HCT116 (cell line): ENCODE measurements around the gene G0S2. TPM values are rescaled to one million over a fixed set of nuclear protein-coding genes. Genes with fewer than 3 reads are reported as not detected.

Experiments used
- ATAC-seq: fragments of 200-7000 bp; cut with Tn5 transposase; 2 replicates; pipeline ENCODE4 v1.9.1; 2020; ENCODE audit warnings: mild to moderate bottlenecking, moderate library complexity
- BruUV-seq: library from RNA; stranded (reverse); fragments of 400-500 nt; replicated peaks from 2 replicates; lab custom pipeline; 2021; lab: Mats Ljungman, UMichigan
- CTCF ChIA-PET: fragments of 300-600 bp; sonication (Branson Sonifier 250); formaldehyde crosslinking; loops from one replicate; lab custom pipeline; 2021; ENCODE audit warnings: antibody characterized with exemption; lab: Charles Lee
- POLR2A ChIA-PET: fragments of 300-600, 350-600 bp; sonication (Branson Sonifier 250); formaldehyde crosslinking; loops from one replicate; lab custom pipeline; 2021; ENCODE audit warnings: antibody characterized with exemption; lab: Charles Lee
- RAD21 ChIA-PET, 2 experiments: fragments of 300-600 bp; sonication (Branson Sonifier 250); formaldehyde crosslinking; loops; one replicate each; lab custom pipeline; 2023; ENCODE audit warnings: low total read pairs in 2 of 2; ENCODE audit not compliant: uncharacterized antibody in 2 of 2, unreplicated experiment in 2 of 2, low non-redundant PET in 1 of 2; lab: Charles Lee
- DNase-seq: peaks from one replicate; pipeline ENCODE4 v3.0.0-alpha.2; 2010; ENCODE audit warnings: low read depth, low spot score
- H2AFZ ChIP-seq: fragments of 200-600 bp; shearing (Covaris generic), sonication (generic); 2 replicates; pipeline ENCODE4 v1.6.1; 2017; ENCODE audit warnings: low read depth, mixed run types, mixed read lengths, antibody characterized with exemption, low read length; ENCODE audit not compliant: poor library complexity, severe bottlenecking
- H3K27ac ChIP-seq: 2 replicates; pipeline ENCODE4 v1.5.1; 2012; ENCODE audit warnings: low read depth, low read length
- H3K27me3 ChIP-seq: fragments of 200-600 bp; sonication (generic); 2 replicates; pipeline ENCODE4 v1.6.1; 2016; ENCODE audit warnings: mixed run types, low read length, mixed read lengths; ENCODE audit not compliant: insufficient read depth
- H3K36me3 ChIP-seq, 2 experiments: fragments of 200-500 bp in 1 of 2; fragments of 200-600 bp in 1 of 2; sonication (Bioruptor generic) in 1 of 2; sonication (generic) in 1 of 2; 2 replicates each; pipeline versions ENCODE4 v1.5.1 to v1.6.1; 2014 to 2016; ENCODE audit warnings: low read length in 2 of 2, inconsistent platforms in 1 of 2, mixed read lengths in 1 of 2, mixed run types in 1 of 2; ENCODE audit not compliant: insufficient read depth in 2 of 2, control insufficient read depth in 1 of 2
- H3K4me1 ChIP-seq, 2 experiments: fragments of 200-600 bp in 1 of 2; sonication (generic) in 1 of 2; 2 replicates each; pipeline versions ENCODE4 v1.5.1 to v1.6.1; 2012 to 2017; ENCODE audit warnings: low read length in 2 of 2, inconsistent platforms in 1 of 2, mild to moderate bottlenecking in 1 of 2, mixed read lengths in 1 of 2, mixed run types in 1 of 2, moderate library complexity in 1 of 2; ENCODE audit not compliant: insufficient read depth in 2 of 2, control insufficient read depth in 1 of 2
- H3K4me2 ChIP-seq: fragments of 200-600 bp; sonication (generic); 2 replicates; pipeline ENCODE4 v1.6.1; 2017; ENCODE audit warnings: mixed run types, low read length, mixed read lengths
- H3K4me3 ChIP-seq, 2 experiments: fragments of 200-600 bp in 1 of 2; sonication (generic) in 1 of 2; replicated peaks in 1 of 2; 2 replicates each; pipeline ENCODE4 v1.5.1; 2011 to 2016; ENCODE audit warnings: low read length in 2 of 2, control low read depth in 1 of 2, low read depth in 1 of 2, mild to moderate bottlenecking in 1 of 2, mixed read lengths in 1 of 2, mixed run types in 1 of 2
- H3K79me2 ChIP-seq: fragments of 200-600 bp; sonication (generic); 2 replicates; pipeline ENCODE4 v1.6.1; 2017; ENCODE audit warnings: mild to moderate bottlenecking, mixed run types, low read length, moderate library complexity, mixed read lengths; ENCODE audit not compliant: insufficient read depth
- H3K9ac ChIP-seq: fragments of 200-600 bp; sonication (generic); 2 replicates; pipeline ENCODE4 v1.6.1; 2016; ENCODE audit warnings: low read length, mixed read lengths
- H3K9me2 ChIP-seq: fragments of 200-600 bp; sonication (generic), shearing (Covaris generic); 2 replicates; pipeline ENCODE4 v1.6.1; 2017; ENCODE audit warnings: mixed run types, mild to moderate bottlenecking, moderate library complexity; ENCODE audit not compliant: insufficient read depth
- H3K9me3 ChIP-seq, 2 experiments: fragments of 200-500 bp in 1 of 2; fragments of 200-600 bp in 1 of 2; sonication (Bioruptor generic) in 1 of 2; sonication (generic) in 1 of 2; 2 replicates each; pipeline ENCODE4 v1.6.1; 2014 to 2017; ENCODE audit warnings: low read length in 2 of 2, mixed read lengths in 2 of 2, inconsistent platforms in 1 of 2, low read depth in 1 of 2, mild to moderate bottlenecking in 1 of 2, mixed run types in 1 of 2, moderate library complexity in 1 of 2; ENCODE audit not compliant: control insufficient read depth in 1 of 2, insufficient read depth in 1 of 2
- H4K20me1 ChIP-seq: fragments of 200-600 bp; sonication (generic), shearing (Covaris generic); 2 replicates; pipeline ENCODE4 v1.6.1; 2017; ENCODE audit warnings: mixed run types, mild to moderate bottlenecking, moderate library complexity; ENCODE audit not compliant: insufficient read depth
- CBX3 ChIP-seq: IDR thresholded peaks from 2 replicates; pipeline ENCODE4 v1.6.1; 2012; ENCODE audit warnings: low read depth
- CEBPB ChIP-seq: IDR thresholded peaks from 2 replicates; pipeline ENCODE4 v1.6.1; 2012; ENCODE audit warnings: low read depth
- EGR1 ChIP-seq: IDR thresholded peaks from 2 replicates; pipeline ENCODE4 v1.6.1; 2012; ENCODE audit warnings: low read depth
- ELF1 ChIP-seq: IDR thresholded peaks from 2 replicates; pipeline ENCODE4 v1.6.1; 2012; ENCODE audit warnings: low read depth, borderline replicate concordance
- EZH2 ChIP-seq: fragments of 200-600 bp; sonication (generic); IDR thresholded peaks from 2 replicates; pipeline ENCODE4 v1.6.1; 2017; ENCODE audit warnings: antibody characterized with exemption, mixed run types
- EZH2phosphoT487 ChIP-seq: fragments of 200-600 bp; IDR thresholded peaks from 2 replicates; pipeline ENCODE4 v1.6.1; 2018; ENCODE audit warnings: antibody characterized with exemption, borderline replicate concordance
- FOSL1 ChIP-seq: IDR thresholded peaks from 2 replicates; pipeline ENCODE4 v1.6.1; 2012; ENCODE audit warnings: low read depth
- JUND ChIP-seq: IDR thresholded peaks from 2 replicates; pipeline ENCODE4 v1.6.1; 2012
- RAD21 ChIP-seq: IDR thresholded peaks from 2 replicates; pipeline ENCODE4 v1.6.1; 2012; ENCODE audit warnings: low read depth, mild to moderate bottlenecking
- SIN3A ChIP-seq: IDR thresholded peaks from 2 replicates; pipeline ENCODE4 v1.6.1; 2012; ENCODE audit warnings: low read depth
- SP1 ChIP-seq: IDR thresholded peaks from 2 replicates; pipeline ENCODE4 v1.6.1; 2012; ENCODE audit warnings: low read depth
- SRF ChIP-seq: IDR thresholded peaks from 2 replicates; pipeline ENCODE4 v1.6.1; 2012; ENCODE audit warnings: low read depth
- TCF7L2 ChIP-seq: IDR thresholded peaks from 2 replicates; pipeline ENCODE4 v1.7.0; 2011; ENCODE audit warnings: borderline replicate concordance, inconsistent platforms; ENCODE audit not compliant: insufficient read depth, insufficient read length; ENCODE audit errors: extremely low read depth
- YY1 ChIP-seq: IDR thresholded peaks from 2 replicates; pipeline ENCODE4 v1.6.1; 2011; ENCODE audit warnings: low read length, low read depth, moderate library complexity, mild to moderate bottlenecking; ENCODE audit not compliant: insufficient replicate concordance; ENCODE audit errors: extremely low read depth
- ZFX ChIP-seq: fragments of 450-650 bp; IDR thresholded peaks from 2 replicates; pipeline ENCODE4 v1.6.1; 2017
- ZNF274 ChIP-seq: fragments of 200-500 bp; sonication (Bioruptor generic); IDR thresholded peaks from 2 replicates; pipeline ENCODE4 v1.6.1; 2014; ENCODE audit warnings: mild to moderate bottlenecking, low read depth, low read length, inconsistent platforms
- intact Hi-C: fragments of 100-400 bp; cut with micrococcal nuclease; formaldehyde crosslinking; loops from 2 replicates; pipeline ENCODE4 v1.10.0; 2022
- total RNA-seq: library from RNA; stranded (reverse); gene quantifications from one replicate; pipeline ENCODE4 v1.2.1, GENCODE V29; 2021; ENCODE audit not compliant: unreplicated experiment
- TF ChIP-seq, protein P1 (sequence below), 3 experiments: fragments of 200-600 bp in 1 of 3; sonication (generic) in 1 of 3; IDR thresholded peaks in 2 of 3; conservative IDR thresholded peaks in 1 of 3; 2 replicates each; pipeline ENCODE4 v1.5.1; 2012 to 2017; ENCODE audit warnings: low read depth in 2 of 3, low read length in 2 of 3, antibody characterized with exemption in 1 of 3, borderline replicate concordance in 1 of 3, control low read depth in 1 of 3, mild to moderate bottlenecking in 1 of 3, mixed read lengths in 1 of 3, mixed run types in 1 of 3, moderate library complexity in 1 of 3; ENCODE audit not compliant: insufficient read depth in 1 of 3
- TF ChIP-seq, protein P2 (sequence below): IDR thresholded peaks from 2 replicates; pipeline ENCODE4 v1.6.1; 2012; ENCODE audit warnings: low read depth
- TF ChIP-seq, protein P3 (sequence below): IDR thresholded peaks from 2 replicates; pipeline ENCODE4 v1.6.1; 2012

The G0S2 gene
- total RNA-seq, 1 experiment from 2014 or later = not detected

DNA sequence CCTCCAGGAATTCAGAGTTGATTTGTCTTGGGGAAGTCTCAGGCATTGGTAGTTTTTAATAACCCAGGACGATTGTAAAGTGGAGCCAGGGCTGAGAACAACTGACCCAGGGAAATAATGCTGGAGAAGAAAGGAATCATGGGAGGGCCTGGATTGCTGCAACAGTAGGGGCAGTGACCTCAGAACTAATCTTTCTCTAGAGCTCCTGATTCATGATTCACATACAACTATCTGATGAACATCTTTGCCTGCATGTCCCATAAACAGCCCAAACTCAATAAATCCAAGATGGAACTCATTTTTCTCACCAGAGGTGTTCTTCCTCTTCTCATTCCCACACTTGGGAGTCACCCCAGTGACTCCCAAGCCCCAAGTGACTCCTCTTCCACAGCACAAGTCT, 8.1 kb upstream of the G0S2 start:
- CTCF ChIA-PET = no interaction called here
- Histone ChIP-seq H3K27me3 (no peaks in the 10 kb centered on the region), H3K9me2 (no peaks in the 10 kb centered on the region), H3K4me1 (peaks cover 0 to 7% of the 10 kb centered on the region in 2 experiments; a peak in 1 of 4 replicates), H3K4me3 (no peak overlapping the region), H4K20me1 (no peaks in the 10 kb centered on the region), H3K27ac (no peak overlapping the region), H3K9me3 (no peaks in the 10 kb centered on the region), H2AFZ (no peak overlapping the region), H3K9ac (no peak overlapping the region), H3K4me2 (no peak overlapping the region), H3K79me2 (no peaks in the 10 kb centered on the region), H3K36me3 (no peaks in the 10 kb centered on the region)
- POLR2A ChIA-PET = interaction anchor here (1.3 kb wide), 1 partner anchor 18 kb away, joined by 4 read pairs; no protein-coding TSS in a partner anchor
- intact Hi-C loops = no loop called here
- no peak for ATAC-seq
- RAD21 ChIA-PET = no interaction called here
- no peak for DNase-seq
- no peak for TF ChIP-seq EZH2phosphoT487
- TF ChIP-seq SIN3A = no peak
- TF ChIP-seq, protein P1, sequence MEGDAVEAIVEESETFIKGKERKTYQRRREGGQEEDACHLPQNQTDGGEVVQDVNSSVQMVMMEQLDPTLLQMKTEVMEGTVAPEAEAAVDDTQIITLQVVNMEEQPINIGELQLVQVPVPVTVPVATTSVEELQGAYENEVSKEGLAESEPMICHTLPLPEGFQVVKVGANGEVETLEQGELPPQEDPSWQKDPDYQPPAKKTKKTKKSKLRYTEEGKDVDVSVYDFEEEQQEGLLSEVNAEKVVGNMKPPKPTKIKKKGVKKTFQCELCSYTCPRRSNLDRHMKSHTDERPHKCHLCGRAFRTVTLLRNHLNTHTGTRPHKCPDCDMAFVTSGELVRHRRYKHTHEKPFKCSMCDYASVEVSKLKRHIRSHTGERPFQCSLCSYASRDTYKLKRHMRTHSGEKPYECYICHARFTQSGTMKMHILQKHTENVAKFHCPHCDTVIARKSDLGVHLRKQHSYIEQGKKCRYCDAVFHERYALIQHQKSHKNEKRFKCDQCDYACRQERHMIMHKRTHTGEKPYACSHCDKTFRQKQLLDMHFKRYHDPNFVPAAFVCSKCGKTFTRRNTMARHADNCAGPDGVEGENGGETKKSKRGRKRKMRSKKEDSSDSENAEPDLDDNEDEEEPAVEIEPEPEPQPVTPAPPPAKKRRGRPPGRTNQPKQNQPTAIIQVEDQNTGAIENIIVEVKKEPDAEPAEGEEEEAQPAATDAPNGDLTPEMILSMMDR (IDR thresholded peaks at IDR 0.05 in 2 of 3, conservative IDR thresholded peaks at IDR 0.05 in 1 of 3; ENCODE audit: borderline replicate concordance in 1 of 3, insufficient read depth in 1 of 3, low read depth in 2 of 3, low read length in 2 of 3) = no peak
- TF ChIP-seq SRF = no peak
- TF ChIP-seq ELF1 = no peak
- no peak for TF ChIP-seq ZNF274
- TF ChIP-seq CEBPB = no peak
- TF ChIP-seq YY1 = no peak
- no peak for TF ChIP-seq JUND
- no peak for TF ChIP-seq TCF7L2
- no peak for TF ChIP-seq SP1
- no peak for TF ChIP-seq RAD21
- TF ChIP-seq CBX3 = no peak
- TF ChIP-seq ZFX = no peak
- no peak for TF ChIP-seq EZH2
- no peak for TF ChIP-seq EGR1
- no peak for TF ChIP-seq FOSL1
- TF ChIP-seq, protein P2, sequence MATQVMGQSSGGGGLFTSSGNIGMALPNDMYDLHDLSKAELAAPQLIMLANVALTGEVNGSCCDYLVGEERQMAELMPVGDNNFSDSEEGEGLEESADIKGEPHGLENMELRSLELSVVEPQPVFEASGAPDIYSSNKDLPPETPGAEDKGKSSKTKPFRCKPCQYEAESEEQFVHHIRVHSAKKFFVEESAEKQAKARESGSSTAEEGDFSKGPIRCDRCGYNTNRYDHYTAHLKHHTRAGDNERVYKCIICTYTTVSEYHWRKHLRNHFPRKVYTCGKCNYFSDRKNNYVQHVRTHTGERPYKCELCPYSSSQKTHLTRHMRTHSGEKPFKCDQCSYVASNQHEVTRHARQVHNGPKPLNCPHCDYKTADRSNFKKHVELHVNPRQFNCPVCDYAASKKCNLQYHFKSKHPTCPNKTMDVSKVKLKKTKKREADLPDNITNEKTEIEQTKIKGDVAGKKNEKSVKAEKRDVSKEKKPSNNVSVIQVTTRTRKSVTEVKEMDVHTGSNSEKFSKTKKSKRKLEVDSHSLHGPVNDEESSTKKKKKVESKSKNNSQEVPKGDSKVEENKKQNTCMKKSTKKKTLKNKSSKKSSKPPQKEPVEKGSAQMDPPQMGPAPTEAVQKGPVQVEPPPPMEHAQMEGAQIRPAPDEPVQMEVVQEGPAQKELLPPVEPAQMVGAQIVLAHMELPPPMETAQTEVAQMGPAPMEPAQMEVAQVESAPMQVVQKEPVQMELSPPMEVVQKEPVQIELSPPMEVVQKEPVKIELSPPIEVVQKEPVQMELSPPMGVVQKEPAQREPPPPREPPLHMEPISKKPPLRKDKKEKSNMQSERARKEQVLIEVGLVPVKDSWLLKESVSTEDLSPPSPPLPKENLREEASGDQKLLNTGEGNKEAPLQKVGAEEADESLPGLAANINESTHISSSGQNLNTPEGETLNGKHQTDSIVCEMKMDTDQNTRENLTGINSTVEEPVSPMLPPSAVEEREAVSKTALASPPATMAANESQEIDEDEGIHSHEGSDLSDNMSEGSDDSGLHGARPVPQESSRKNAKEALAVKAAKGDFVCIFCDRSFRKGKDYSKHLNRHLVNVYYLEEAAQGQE = no peak
- TF ChIP-seq, protein P3, sequence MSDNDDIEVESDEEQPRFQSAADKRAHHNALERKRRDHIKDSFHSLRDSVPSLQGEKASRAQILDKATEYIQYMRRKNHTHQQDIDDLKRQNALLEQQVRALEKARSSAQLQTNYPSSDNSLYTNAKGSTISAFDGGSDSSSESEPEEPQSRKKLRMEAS = no peak
- no TSS peak for BruUV-seq
